ENCODE data around the gene ARSB. TPM values are rescaled to one million over a fixed set of nuclear protein-coding genes. Genes with fewer than 3 reads are reported as not detected.

Gene ARSB
- total and polyA plus RNA-seq, 10 of the 15 experiments (the other 5 are each of a cell fraction or from before 2014, with no cell fraction given): 1.2 to 8.2 (median 6.1) TPM

DNA sequence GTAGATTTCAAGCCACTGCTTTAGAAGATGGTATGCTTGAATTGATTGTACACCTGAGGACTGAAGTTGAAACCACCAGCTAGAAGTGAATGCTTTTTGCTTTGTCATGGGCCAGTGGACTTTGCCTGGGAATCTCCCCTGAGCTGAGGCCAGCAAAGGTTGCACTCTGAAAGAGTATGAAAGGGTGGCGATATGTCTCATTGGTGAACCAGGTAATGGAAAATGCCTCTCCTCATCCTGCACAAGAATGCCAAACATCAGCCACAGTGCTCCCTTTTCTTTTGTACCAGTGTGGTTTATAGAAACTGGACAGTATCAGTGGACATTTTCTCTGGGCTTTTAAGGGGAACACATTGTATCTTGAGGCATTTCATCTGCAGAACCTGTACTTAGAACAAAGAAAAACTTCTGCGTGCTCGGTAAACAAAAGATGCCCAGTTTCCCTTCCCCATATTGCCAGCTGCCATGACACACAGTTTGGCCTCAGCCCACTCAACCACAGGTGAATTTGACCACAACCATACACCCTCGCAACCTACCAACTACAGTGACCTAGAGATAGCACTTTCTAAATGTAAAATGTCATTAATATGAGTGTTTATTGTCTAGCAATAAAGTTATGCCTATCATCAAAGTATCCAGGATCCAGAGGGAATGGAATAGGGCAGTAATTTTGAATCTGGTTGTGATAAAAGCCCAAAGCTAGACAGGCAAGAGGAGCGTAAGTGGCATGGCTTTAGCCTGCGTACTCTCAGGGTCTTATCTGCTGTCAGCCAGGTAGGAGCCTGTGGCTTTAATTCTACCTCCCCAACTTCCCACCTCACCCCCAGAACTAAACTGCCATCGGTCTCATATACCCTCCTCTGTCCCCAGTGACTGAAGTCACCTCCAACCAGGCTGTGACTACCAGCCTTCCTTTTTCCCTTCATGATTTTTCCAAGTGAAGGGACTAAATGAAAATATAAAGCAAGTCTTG lies 257.0 kb downstream of the ARSB start:
- Histone ChIP-seq H3K4me1 (ENCODE audit: control insufficient read depth, insufficient read depth, low read length) (peaks cover 48% of the 10 kb centered on the region), H3K4me2 (ENCODE audit: control insufficient read depth, insufficient read depth) (peak overlapping the region; percentile 43), H3K27me3 (replicated peaks in 1 of 2; ENCODE audit: control insufficient read depth in 2 of 2, insufficient read depth in 2 of 2, low read length in 1 of 2) (no peaks in the 10 kb centered on the region), H3K9ac (ENCODE audit: control insufficient read depth, insufficient read depth, low read length) (peak overlapping the region; percentile 58), H3K9me3 (replicated peaks; ENCODE audit: control insufficient read depth, insufficient read depth, low read length) (no peaks in the 10 kb centered on the region; the same call in 2 of the 3 replicates), H3K36me3 (ENCODE audit: control insufficient read depth in 2 of 2, insufficient read depth in 2 of 2, low read length in 1 of 2) (no peaks in the 10 kb centered on the region), H3K79me2 (ENCODE audit: control insufficient read depth, insufficient read depth, low read length) (no peaks in the 10 kb centered on the region), H4K20me1 (ENCODE audit: control insufficient read depth, insufficient read depth) (no peaks in the 10 kb centered on the region), H3K4me3 (peak overlapping the region; percentile 14; the same call in 1 of the 2 replicates), H2AFZ (ENCODE audit: control insufficient read depth, low read depth, low read length) (peak overlapping the region; percentile 11), H3K27ac (ENCODE audit: control insufficient read depth, insufficient read depth) (peak overlapping the region; percentile 96)
- TSS peak; percentile 67 for BruUV-seq (replicated peaks)
- in situ Hi-C loops (cut with MboI) (no loop called here), intact Hi-C loops (cut with micrococcal nuclease; ENCODE audit: unreplicated experiment) (loop anchor here (1.0 to 5.0 kb wide), 3 partner anchors 30 to 254 kb away; partner anchors contain the start of gene LHFPL2)
- ChIA-PET RAD21 (ENCODE audit: unreplicated experiment) (interaction anchor here (0.6 to 8.5 kb wide), 28 partner anchors 8 to 256 kb away, joined by 3 to 132 read pairs (median 4); partner anchors contain the start of gene LHFPL2), SMC1A (ENCODE audit: uncharacterized antibody, unreplicated experiment) (interaction anchor here (0.6 to 8.9 kb wide), 28 partner anchors 9 to 249 kb away, joined by 3 to 100 read pairs (median 4); no protein-coding TSS in a partner anchor), POLR2A (interaction anchor here (0.6 to 2.8 kb wide), 9 partner anchors 29 to 509 kb away, joined by 3 to 22 read pairs (median 3); no protein-coding TSS in a partner anchor), CTCF (interaction anchor here (0.9 to 2.7 kb wide), 6 partner anchors 30 to 260 kb away, joined by 3 to 16 read pairs (median 4); partner anchors contain the start of gene LHFPL2)
- ATAC-seq: peak; percentile 91
- 25% methylated on average over 7 of the region's 7 CpGs for WGBS (ENCODE audit: insufficient coverage, insufficient replicate concordance, low lambda C conversion rate, missing lambda C conversion rate)
- peak; percentile 89 for FAIRE-seq
- peak; percentile 96 for DNase-seq (ENCODE audit: low read depth, low spot score)
- no peak for TF ChIP-seq POLR2AphosphoS2 (IDR thresholded peaks at IDR 0.05; ENCODE audit: low read depth, low read length)
- TF ChIP-seq ETV6 (conservative IDR thresholded peaks at IDR 0.05 in 1 of 2, IDR thresholded peaks at IDR 0.05 in 1 of 2; ENCODE audit: borderline replicate concordance in 1 of 2, low read depth in 1 of 2): peak in 1 of 2 experiments; percentile 47; a peak in 1 of 4 replicates
- TF ChIP-seq, protein P1, sequence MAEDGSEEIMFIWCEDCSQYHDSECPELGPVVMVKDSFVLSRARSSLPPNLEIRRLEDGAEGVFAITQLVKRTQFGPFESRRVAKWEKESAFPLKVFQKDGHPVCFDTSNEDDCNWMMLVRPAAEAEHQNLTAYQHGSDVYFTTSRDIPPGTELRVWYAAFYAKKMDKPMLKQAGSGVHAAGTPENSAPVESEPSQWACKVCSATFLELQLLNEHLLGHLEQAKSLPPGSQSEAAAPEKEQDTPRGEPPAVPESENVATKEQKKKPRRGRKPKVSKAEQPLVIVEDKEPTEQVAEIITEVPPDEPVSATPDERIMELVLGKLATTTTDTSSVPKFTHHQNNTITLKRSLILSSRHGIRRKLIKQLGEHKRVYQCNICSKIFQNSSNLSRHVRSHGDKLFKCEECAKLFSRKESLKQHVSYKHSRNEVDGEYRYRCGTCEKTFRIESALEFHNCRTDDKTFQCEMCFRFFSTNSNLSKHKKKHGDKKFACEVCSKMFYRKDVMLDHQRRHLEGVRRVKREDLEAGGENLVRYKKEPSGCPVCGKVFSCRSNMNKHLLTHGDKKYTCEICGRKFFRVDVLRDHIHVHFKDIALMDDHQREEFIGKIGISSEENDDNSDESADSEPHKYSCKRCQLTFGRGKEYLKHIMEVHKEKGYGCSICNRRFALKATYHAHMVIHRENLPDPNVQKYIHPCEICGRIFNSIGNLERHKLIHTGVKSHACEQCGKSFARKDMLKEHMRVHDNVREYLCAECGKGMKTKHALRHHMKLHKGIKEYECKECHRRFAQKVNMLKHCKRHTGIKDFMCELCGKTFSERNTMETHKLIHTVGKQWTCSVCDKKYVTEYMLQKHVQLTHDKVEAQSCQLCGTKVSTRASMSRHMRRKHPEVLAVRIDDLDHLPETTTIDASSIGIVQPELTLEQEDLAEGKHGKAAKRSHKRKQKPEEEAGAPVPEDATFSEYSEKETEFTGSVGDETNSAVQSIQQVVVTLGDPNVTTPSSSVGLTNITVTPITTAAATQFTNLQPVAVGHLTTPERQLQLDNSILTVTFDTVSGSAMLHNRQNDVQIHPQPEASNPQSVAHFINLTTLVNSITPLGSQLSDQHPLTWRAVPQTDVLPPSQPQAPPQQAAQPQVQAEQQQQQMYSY (CRISPR knock-in tag; IDR thresholded peaks at IDR 0.05): no peak
- TF ChIP-seq LARP7 (IDR thresholded peaks at IDR 0.05): peak; percentile 49; the same call in 1 of the 2 replicates
- TF ChIP-seq, protein P2, sequence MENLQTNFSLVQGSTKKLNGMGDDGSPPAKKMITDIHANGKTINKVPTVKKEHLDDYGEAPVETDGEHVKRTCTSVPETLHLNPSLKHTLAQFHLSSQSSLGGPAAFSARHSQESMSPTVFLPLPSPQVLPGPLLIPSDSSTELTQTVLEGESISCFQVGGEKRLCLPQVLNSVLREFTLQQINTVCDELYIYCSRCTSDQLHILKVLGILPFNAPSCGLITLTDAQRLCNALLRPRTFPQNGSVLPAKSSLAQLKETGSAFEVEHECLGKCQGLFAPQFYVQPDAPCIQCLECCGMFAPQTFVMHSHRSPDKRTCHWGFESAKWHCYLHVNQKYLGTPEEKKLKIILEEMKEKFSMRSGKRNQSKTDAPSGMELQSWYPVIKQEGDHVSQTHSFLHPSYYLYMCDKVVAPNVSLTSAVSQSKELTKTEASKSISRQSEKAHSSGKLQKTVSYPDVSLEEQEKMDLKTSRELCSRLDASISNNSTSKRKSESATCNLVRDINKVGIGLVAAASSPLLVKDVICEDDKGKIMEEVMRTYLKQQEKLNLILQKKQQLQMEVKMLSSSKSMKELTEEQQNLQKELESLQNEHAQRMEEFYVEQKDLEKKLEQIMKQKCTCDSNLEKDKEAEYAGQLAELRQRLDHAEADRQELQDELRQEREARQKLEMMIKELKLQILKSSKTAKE (IDR thresholded peaks at IDR 0.05; ENCODE audit: low read depth, poor library complexity, severe bottlenecking): peak; percentile 87
- no peak for TF ChIP-seq SRF (IDR thresholded peaks at IDR 0.05; ENCODE audit: low read depth in 2 of 2, low read length in 2 of 2)
- peak; percentile 99; the same call in 1 of the 2 replicates for TF ChIP-seq ASH2L (IDR thresholded peaks at IDR 0.05; ENCODE audit: borderline replicate concordance, low read depth)
- TF ChIP-seq ZNF217 (IDR thresholded peaks at IDR 0.05): peak; percentile 76; the same call in 1 of the 2 replicates
- TF ChIP-seq, protein P3, sequence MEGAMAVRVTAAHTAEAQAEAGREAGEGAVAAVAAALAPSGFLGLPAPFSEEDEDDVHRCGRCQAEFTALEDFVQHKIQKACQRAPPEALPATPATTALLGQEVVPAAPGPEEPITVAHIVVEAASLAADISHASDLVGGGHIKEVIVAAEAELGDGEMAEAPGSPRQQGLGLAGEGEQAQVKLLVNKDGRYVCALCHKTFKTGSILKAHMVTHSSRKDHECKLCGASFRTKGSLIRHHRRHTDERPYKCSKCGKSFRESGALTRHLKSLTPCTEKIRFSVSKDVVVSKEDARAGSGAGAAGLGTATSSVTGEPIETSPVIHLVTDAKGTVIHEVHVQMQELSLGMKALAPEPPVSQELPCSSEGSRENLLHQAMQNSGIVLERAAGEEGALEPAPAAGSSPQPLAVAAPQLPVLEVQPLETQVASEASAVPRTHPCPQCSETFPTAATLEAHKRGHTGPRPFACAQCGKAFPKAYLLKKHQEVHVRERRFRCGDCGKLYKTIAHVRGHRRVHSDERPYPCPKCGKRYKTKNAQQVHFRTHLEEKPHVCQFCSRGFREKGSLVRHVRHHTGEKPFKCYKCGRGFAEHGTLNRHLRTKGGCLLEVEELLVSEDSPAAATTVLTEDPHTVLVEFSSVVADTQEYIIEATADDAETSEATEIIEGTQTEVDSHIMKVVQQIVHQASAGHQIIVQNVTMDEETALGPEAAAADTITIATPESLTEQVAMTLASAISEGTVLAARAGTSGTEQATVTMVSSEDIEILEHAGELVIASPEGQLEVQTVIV (IDR thresholded peaks at IDR 0.05; ENCODE audit: borderline replicate concordance, partially characterized antibody): no peak
- no peak for TF ChIP-seq NR2C1 (IDR thresholded peaks at IDR 0.05)
- TF ChIP-seq EZH2 (IDR thresholded peaks at IDR 0.05; ENCODE audit: borderline replicate concordance, control insufficient read depth, low read depth, low read length): no peak

Measured in GM12878 (cell line).